Activated T-cell treated with anti-CD3 and anti-CD28 coated beads, Interleukin-2, amount 50 U/mL, for 24 hours (primary cell): ENCODE results near the gene ESYT3.
A peak's percentile ranks its signal among the peaks of the same experiment; 100 is the strongest.

Source experiments
- DNase-seq: peaks from one replicate; pipeline ENCODE4 v3.0.0-alpha.2; 2020
- H3K27ac Mint-ChIP-seq: 2 replicates; pipeline ENCODE4 v1.8.0; 2020; ENCODE audit warnings: mild to moderate bottlenecking, mixed read lengths
- H3K27me3 Mint-ChIP-seq: 2 replicates; pipeline ENCODE4 v1.8.0; 2020; ENCODE audit warnings: mixed read lengths
- H3K36me3 Mint-ChIP-seq: 2 replicates; pipeline ENCODE4 v1.8.0; 2020; ENCODE audit warnings: low read depth, mixed read lengths
- H3K4me1 Mint-ChIP-seq: 2 replicates; pipeline ENCODE4 v1.8.0; 2020; ENCODE audit warnings: low read depth, mixed read lengths
- H3K4me3 Mint-ChIP-seq: 2 replicates; pipeline ENCODE4 v1.8.0; 2020; ENCODE audit warnings: mild to moderate bottlenecking, moderate library complexity, mixed read lengths
- H3K9me3 Mint-ChIP-seq: 2 replicates; pipeline ENCODE4 v1.8.0; 2020; ENCODE audit warnings: mixed read lengths

Gene ESYT3

GRCh38 chr3:138434276-138434874 lies at the start of gene ESYT3:
TSS of gene ESYT3 (plus strand) at chr3:138434616. CDS start at chr3:138434799, 183 bp downstream.
- Mint-ChIP-seq H3K27ac (no peak within 1 kb of the TSS), H3K27me3 (peaks cover 78% of the 10 kb centered on the region), H3K4me1 (peaks cover 19% of the 10 kb centered on the region), H3K9me3 (no peaks in the 10 kb centered on the region), H3K36me3 (no peaks in the 10 kb centered on the region), H3K4me3 (peak within 1 kb of the TSS; percentile 75)
- peak; percentile 77 for DNase-seq

GRCh38 chr3:138384976-138385375 lies 49.4 kb upstream of the ESYT3 start:
- Mint-ChIP-seq H3K27ac (no peak overlapping the region), H3K4me1 (no peaks in the 10 kb centered on the region), H3K4me3 (no peak overlapping the region), H3K36me3 (no peaks in the 10 kb centered on the region), H3K27me3 (peaks cover 11% of the 10 kb centered on the region), H3K9me3 (no peaks in the 10 kb centered on the region)
- no peak for DNase-seq

GRCh38 chr3:138389144-138389601 lies 45.2 kb upstream of the ESYT3 start:
- H3K27me3 Mint-ChIP-seq = peaks cover 7% of the 10 kb centered on the region
- H3K4me3 Mint-ChIP-seq = no peak overlapping the region
- no peak overlapping the region for H3K27ac Mint-ChIP-seq
- H3K4me1 Mint-ChIP-seq = no peaks in the 10 kb centered on the region
- DNase-seq = no peak
- no peaks in the 10 kb centered on the region for H3K36me3 Mint-ChIP-seq
- no peaks in the 10 kb centered on the region for H3K9me3 Mint-ChIP-seq

GRCh38 chr3:138389841-138390581 lies 44.4 kb upstream of the ESYT3 start:
- H3K4me1 Mint-ChIP-seq = no peaks in the 10 kb centered on the region
- no peak overlapping the region for H3K4me3 Mint-ChIP-seq
- no peaks in the 10 kb centered on the region for H3K36me3 Mint-ChIP-seq
- H3K27me3 Mint-ChIP-seq = peaks cover 4% of the 10 kb centered on the region
- DNase-seq = no peak
- H3K9me3 Mint-ChIP-seq = no peaks in the 10 kb centered on the region
- no peak overlapping the region for H3K27ac Mint-ChIP-seq

GRCh38 chr3:138390582-138390932 lies 43.9 kb upstream of the ESYT3 start:
- DNase-seq = no peak
- no peak overlapping the region for H3K27ac Mint-ChIP-seq
- no peaks in the 10 kb centered on the region for H3K9me3 Mint-ChIP-seq
- no peak overlapping the region for H3K4me3 Mint-ChIP-seq
- H3K4me1 Mint-ChIP-seq = no peaks in the 10 kb centered on the region
- no peaks in the 10 kb centered on the region for H3K36me3 Mint-ChIP-seq
- peaks cover 4% of the 10 kb centered on the region for H3K27me3 Mint-ChIP-seq

GRCh38 chr3:138394156-138394555 lies 40.3 kb upstream of the ESYT3 start:
- Mint-ChIP-seq H3K9me3 (no peaks in the 10 kb centered on the region), H3K27ac (no peak overlapping the region), H3K4me3 (no peak overlapping the region), H3K4me1 (no peaks in the 10 kb centered on the region), H3K36me3 (no peaks in the 10 kb centered on the region), H3K27me3 (no peaks in the 10 kb centered on the region)
- no peak for DNase-seq

- no peak overlapping the region for H3K27ac Mint-ChIP-seq
- no peaks in the 10 kb centered on the region for H3K36me3 Mint-ChIP-seq
- no peaks in the 10 kb centered on the region for H3K4me1 Mint-ChIP-seq
- no peak overlapping the region for H3K4me3 Mint-ChIP-seq
- DNase-seq = no peak
- H3K27me3 Mint-ChIP-seq = no peaks in the 10 kb centered on the region
- H3K9me3 Mint-ChIP-seq = no peaks in the 10 kb centered on the region
Measured at GRCh38 chr3:138394686-138395085, 39.7 kb upstream of the ESYT3 start.

- H3K27me3 Mint-ChIP-seq = no peaks in the 10 kb centered on the region
- no peak overlapping the region for H3K27ac Mint-ChIP-seq
- no peaks in the 10 kb centered on the region for H3K36me3 Mint-ChIP-seq
- H3K4me1 Mint-ChIP-seq = no peaks in the 10 kb centered on the region
- DNase-seq = no peak
- no peaks in the 10 kb centered on the region for H3K9me3 Mint-ChIP-seq
- H3K4me3 Mint-ChIP-seq = no peak overlapping the region
Measured at GRCh38 chr3:138395865-138396751, 38.3 kb upstream of the ESYT3 start.

GRCh38 chr3:138396752-138397410 lies 37.5 kb upstream of the ESYT3 start:
- no peaks in the 10 kb centered on the region for H3K27me3 Mint-ChIP-seq
- H3K27ac Mint-ChIP-seq = no peak overlapping the region
- H3K4me1 Mint-ChIP-seq = no peaks in the 10 kb centered on the region
- DNase-seq = no peak
- H3K36me3 Mint-ChIP-seq = no peaks in the 10 kb centered on the region
- no peak overlapping the region for H3K4me3 Mint-ChIP-seq
- no peaks in the 10 kb centered on the region for H3K9me3 Mint-ChIP-seq

- no peak overlapping the region for H3K27ac Mint-ChIP-seq
- DNase-seq = no peak
- no peak overlapping the region for H3K4me3 Mint-ChIP-seq
- no peaks in the 10 kb centered on the region for H3K27me3 Mint-ChIP-seq
- H3K9me3 Mint-ChIP-seq = no peaks in the 10 kb centered on the region
- H3K36me3 Mint-ChIP-seq = no peaks in the 10 kb centered on the region
- no peaks in the 10 kb centered on the region for H3K4me1 Mint-ChIP-seq
Measured at GRCh38 chr3:138397983-138398382, 36.4 kb upstream of the ESYT3 start.

GRCh38 chr3:138398791-138399575 lies 35.4 kb upstream of the ESYT3 start:
- Mint-ChIP-seq H3K36me3 (no peaks in the 10 kb centered on the region), H3K9me3 (no peaks in the 10 kb centered on the region), H3K27me3 (peaks cover under 1% of the 10 kb centered on the region), H3K4me1 (no peaks in the 10 kb centered on the region), H3K4me3 (no peak overlapping the region), H3K27ac (no peak overlapping the region)
- no peak for DNase-seq

- H3K9me3 Mint-ChIP-seq = no peaks in the 10 kb centered on the region
Measured at GRCh38 chr3:138399766-138400165, 34.6 kb upstream of the ESYT3 start.

GRCh38 chr3:138400651-138401070 lies 33.8 kb upstream of the ESYT3 start:
- DNase-seq = no peak
- no peak overlapping the region for H3K4me3 Mint-ChIP-seq
- H3K9me3 Mint-ChIP-seq = no peaks in the 10 kb centered on the region
- no peak overlapping the region for H3K27ac Mint-ChIP-seq
- H3K36me3 Mint-ChIP-seq = no peaks in the 10 kb centered on the region
- H3K27me3 Mint-ChIP-seq = peaks cover 3% of the 10 kb centered on the region
- no peaks in the 10 kb centered on the region for H3K4me1 Mint-ChIP-seq

More at GRCh38 chr3:138399766-138400165, 34.6 kb upstream of the ESYT3 start:
- H3K4me3 Mint-ChIP-seq = no peak overlapping the region
- no peak overlapping the region for H3K27ac Mint-ChIP-seq
- no peak for DNase-seq
- H3K4me1 Mint-ChIP-seq = no peaks in the 10 kb centered on the region
- H3K27me3 Mint-ChIP-seq = peaks cover 3% of the 10 kb centered on the region
- H3K36me3 Mint-ChIP-seq = no peaks in the 10 kb centered on the region

- H3K27ac Mint-ChIP-seq = no peak overlapping the region
Measured at GRCh38 chr3:138401834-138402233, 32.6 kb upstream of the ESYT3 start.

More at GRCh38 chr3:138401834-138402233, 32.6 kb upstream of the ESYT3 start:
- Mint-ChIP-seq H3K4me1 (no peaks in the 10 kb centered on the region), H3K27me3 (peaks cover 3% of the 10 kb centered on the region), H3K9me3 (no peaks in the 10 kb centered on the region), H3K36me3 (no peaks in the 10 kb centered on the region), H3K4me3 (no peak overlapping the region)
- DNase-seq = no peak
